GM12801 (cell line): ENCODE data around the gene CFAP61.

Experiments used
- CTCF ChIP-seq: IDR thresholded peaks from one replicate; pipeline ENCODE4 v1.5.1; 2011; ENCODE audit warnings: control low read depth; ENCODE audit not compliant: insufficient read length; ENCODE audit errors: extremely low read depth

The CFAP61 gene

GRCh38 chr20:20321134-20321533 lies 268.8 kb downstream of the CFAP61 start:
- no peak for TF ChIP-seq CTCF

GRCh38 chr20:20321917-20322316 lies 269.6 kb downstream of the CFAP61 start:
- TF ChIP-seq CTCF = no peak

GRCh38 chr20:20322912-20323311 lies 270.6 kb downstream of the CFAP61 start:
- no peak for TF ChIP-seq CTCF

GRCh38 chr20:20327746-20328145 lies 275.4 kb downstream of the CFAP61 start:
- no peak for TF ChIP-seq CTCF

GRCh38 chr20:20329564-20329963 lies 277.2 kb downstream of the CFAP61 start:
- TF ChIP-seq CTCF = no peak

- TF ChIP-seq CTCF = no peak
Observed at GRCh38 chr20:20331156-20331555, 278.8 kb downstream of the CFAP61 start.

GRCh38 chr20:20331817-20332216 lies 279.5 kb downstream of the CFAP61 start:
- no peak for TF ChIP-seq CTCF

GRCh38 chr20:20333866-20334265 lies 281.5 kb downstream of the CFAP61 start:
- no peak for TF ChIP-seq CTCF
